Tibial artery (tissue), 4 donors: ENCODE data around the gene APOB.

Experiments used
- DNase-seq, 2 donors: peaks; one replicate each; pipeline ENCODE4 v3.0.0-alpha.2; 2019
- H3K27ac ChIP-seq, 2 donors: fragments of 200-600 bp; sonication (generic) in 1 of 2; 1 replicate in 1 of 2; 2 replicates in 1 of 2; pipeline ENCODE4 v1.5.1; 2018 to 2019; ENCODE audit warnings: mild to moderate bottlenecking in 1 of 2
- H3K27me3 ChIP-seq, 2 donors: fragments of 200-600 bp; sonication (generic) in 1 of 2; one replicate each; pipeline versions ENCODE4 v1.5.1 to v1.6.0; 2016 to 2019
- H3K36me3 ChIP-seq, 3 donors: fragments of 200-600 bp; sonication (generic) in 2 of 3; one replicate each; pipeline ENCODE4 v1.5.1; 2016 to 2019; ENCODE audit warnings: mild to moderate bottlenecking in 2 of 3
- H3K4me1 ChIP-seq, 4 donors: fragments of 200-600 bp; sonication (generic) in 2 of 4; 1 replicate in 3 of 4; 2 replicates in 1 of 4; pipeline ENCODE4 v1.5.1; 2016 to 2019
- H3K4me3 ChIP-seq, 2 donors: fragments of 200-600 bp; sonication (generic) in 1 of 2; 1 replicate in 1 of 2; 2 replicates in 1 of 2; pipeline ENCODE4 v1.5.1; 2018 to 2019; ENCODE audit warnings: mild to moderate bottlenecking in 2 of 2
- H3K9me3 ChIP-seq, 3 donors: fragments of 200-600 bp; sonication (generic) in 1 of 3; one replicate each; pipeline ENCODE4 v1.5.1; 2016 to 2019
- CTCF ChIP-seq, 2 experiments: fragments of 200-600 bp in 1 of 2; fragments of 450-650 bp in 1 of 2; IDR thresholded peaks; one replicate each; pipeline ENCODE4 v1.5.1; 2017 to 2019; ENCODE audit warnings: antibody characterized with exemption in 2 of 2, mild to moderate bottlenecking in 1 of 2, moderate library complexity in 1 of 2
- intact Hi-C: fragments of 100-400 bp; cut with DNase I; formaldehyde crosslinking; loops from one replicate; pipeline ENCODE4 v1.15.0; 2023; ENCODE audit warnings: low total_unique reads

Gene APOB

GRCh38 chr2:20998972-20999905, 44.6 kb downstream of the APOB start:
- Histone ChIP-seq H3K9me3 (no peaks in the 10 kb centered on the region), H3K4me1 (peaks cover 0 to 6% (median 0%) of the 10 kb centered on the region in 4 donors), H3K27ac (peak overlapping the region in 1 of 2 donors; percentile 22), H3K36me3 (peaks cover 0 to 20% (median 0%) of the 10 kb centered on the region in 3 donors), H3K4me3 (no peak overlapping the region), H3K27me3 (no peaks in the 10 kb centered on the region)
- TF ChIP-seq CTCF (IDR thresholded peaks at IDR 0.05) = no peak
- DNase-seq = no peak
- intact Hi-C loops = no loop called here

- Histone ChIP-seq H3K9me3 (no peaks in the 10 kb centered on the region), H3K27ac (no peak overlapping the region), H3K4me3 (no peak overlapping the region), H3K36me3 (peaks cover 0 to 9% (median 0%) of the 10 kb centered on the region in 3 donors), H3K27me3 (no peaks in the 10 kb centered on the region), H3K4me1 (peaks cover 0 to 6% (median 0%) of the 10 kb centered on the region in 4 donors)
- intact Hi-C loops = no loop called here
- DNase-seq = no peak
- no peak for TF ChIP-seq CTCF (IDR thresholded peaks at IDR 0.05)
These were observed 45.7 kb downstream of the APOB start for GRCh38 chr2:20997953-20998722.

GRCh38 chr2:20994130-20994529, 49.7 kb downstream of the APOB start:
- intact Hi-C loops = no loop called here
- Histone ChIP-seq H3K9me3 (no peaks in the 10 kb centered on the region), H3K27ac (no peak overlapping the region), H3K36me3 (no peaks in the 10 kb centered on the region), H3K4me1 (peaks cover 0 to 29% (median 12%) of the 10 kb centered on the region in 4 donors), H3K27me3 (no peaks in the 10 kb centered on the region), H3K4me3 (no peak overlapping the region)
- no peak for DNase-seq
- no peak for TF ChIP-seq CTCF (IDR thresholded peaks at IDR 0.05)

GRCh38 chr2:20992201-20992711, 51.6 kb downstream of the APOB start:
- Histone ChIP-seq H3K9me3 (no peaks in the 10 kb centered on the region), H3K36me3 (no peaks in the 10 kb centered on the region), H3K27me3 (no peaks in the 10 kb centered on the region), H3K4me1 (peaks cover 0 to 47% (median 18%) of the 10 kb centered on the region in 4 donors), H3K4me3 (no peak overlapping the region), H3K27ac (peak overlapping the region; percentile 66 to 74)
- intact Hi-C loops = no loop called here
- DNase-seq = peak; percentile 56 to 85
- no peak for TF ChIP-seq CTCF (IDR thresholded peaks at IDR 0.05)

- Histone ChIP-seq H3K4me1 (peaks cover 0 to 62% (median 28%) of the 10 kb centered on the region in 4 donors), H3K27me3 (no peaks in the 10 kb centered on the region), H3K36me3 (no peaks in the 10 kb centered on the region), H3K4me3 (no peak overlapping the region), H3K9me3 (no peaks in the 10 kb centered on the region), H3K27ac (peak overlapping the region; percentile 66 to 74)
- no peak for TF ChIP-seq CTCF (IDR thresholded peaks at IDR 0.05)
- intact Hi-C loops = no loop called here
- DNase-seq = no peak
These were observed 53.1 kb downstream of the APOB start for GRCh38 chr2:20990442-20991430.
